Heart left ventricle (tissue), 16 donors: ENCODE data around the gene PRKAG2. TPM values are rescaled to one million over a fixed set of nuclear protein-coding genes. Genes with fewer than 3 reads are reported as not detected.

ENCODE experiments used
- ATAC-seq, 4 donors: fragments of 200-7000 bp; cut with Tn5 transposase; one replicate each; pipeline ENCODE4 v1.9.1; 2020 to 2022; ENCODE audit warnings: moderate library complexity in 4 of 4, mild to moderate bottlenecking in 3 of 4, moderate number of reproducible peaks in 1 of 4
- DNase-seq, 5 donors: peaks; one replicate each; pipeline ENCODE4 v3.0.0-alpha.2; 2020
- H3K27ac ChIP-seq, 12 donors: fragments of 200-600 bp; sonication (generic) in 4 of 12; one replicate each; pipeline versions ENCODE4 v1.5.0 to v1.8.0; 2016 to 2022; ENCODE audit warnings: mild to moderate bottlenecking in 2 of 12
- H3K27me3 ChIP-seq, 9 donors: fragments of 200-600 bp; sonication (generic) in 2 of 9; one replicate each; pipeline versions ENCODE4 v1.5.1 to v1.8.0; 2016 to 2022; ENCODE audit warnings: mild to moderate bottlenecking in 3 of 9
- H3K36me3 ChIP-seq, 9 donors: fragments of 200-600 bp; sonication (generic) in 2 of 9; one replicate each; pipeline versions ENCODE4 v1.5.0 to v1.8.0; 2018 to 2022; ENCODE audit warnings: mild to moderate bottlenecking in 2 of 9
- H3K4me1 ChIP-seq, 12 donors: fragments of 200-600 bp; sonication (generic) in 4 of 12; one replicate each; pipeline versions ENCODE4 v1.5.0 to v1.8.0; 2016 to 2022; ENCODE audit warnings: mild to moderate bottlenecking in 3 of 12
- H3K4me3 ChIP-seq, 12 donors: fragments of 200-600 bp; sonication (generic) in 4 of 12; one replicate each; pipeline versions ENCODE4 v1.5.0 to v1.8.0; 2017 to 2022; ENCODE audit warnings: mild to moderate bottlenecking in 9 of 12, moderate library complexity in 4 of 12
- H3K9me3 ChIP-seq, 12 donors: fragments of 200-600 bp; sonication (generic) in 4 of 12; one replicate each; pipeline versions ENCODE4 v1.5.0 to v1.8.0; 2016 to 2022; ENCODE audit warnings: mild to moderate bottlenecking in 1 of 12
- CTCF ChIP-seq, 12 donors: fragments of 200-600 bp; sonication (generic) in 4 of 12; IDR thresholded peaks; one replicate each; pipeline versions ENCODE4 v1.5.0 to v1.8.0; 2018 to 2022; ENCODE audit warnings: antibody characterized with exemption in 12 of 12, mild to moderate bottlenecking in 5 of 12
- POLR2A ChIP-seq, 2 donors: fragments of 450-650 bp; IDR thresholded peaks; one replicate each; pipeline ENCODE4 v1.6.1; 2017; ENCODE audit warnings: antibody characterized with exemption in 2 of 2, mild to moderate bottlenecking in 2 of 2, moderate library complexity in 2 of 2
- WGBS, 4 donors: extraction: QIAGEN DNeasy Blood & Tissue Kit in 2 of 4; methylation state at CpG; one replicate each; pipeline versions ENCODE4 v1.1.5 to v1.1.7; 2013 to 2018; 5-methylcytosine and 5-hydroxymethylcytosine counted together
- intact Hi-C, 10 donors: fragments of 100-400 bp; cut with DNase I; formaldehyde crosslinking; loops; one replicate each; pipeline versions ENCODE4 v1.11.1 to v1.14.2; 2022
- polyA plus RNA-seq, 2 donors: library from polyadenylated mRNA; stranded (reverse); fragments of 200-250 nt; gene quantifications; one replicate each; pipeline ENCODE4 v1.2.3, GENCODE V29; 2013
- total RNA-seq, 9 donors: library from RNA; depleted of rRNA in 2 of 9; stranded (reverse); fragments of >200 nt in 2 of 9; fragmentation: NEBNext Ultra II Directional in 3 of 9; extraction: Animal tissue kit (Norgen Biotek cat#: 25700) in 3 of 9; gene quantifications; one replicate each; pipeline versions ENCODE4 v1.1.0 to v1.2.4, GENCODE V29; 2016 to 2023
- donor health status: ischemic (EF 13 %, LVEDD 7.1; RV severe dilation, severe dysfunction).
- donor health status: healthy with polysubstance abuse.
- donor health status: DM: no; HTN: yes; CAD: no.
- donor health status: DM: no; HTN: no; CAD: no.
- donor health status: ischemic (EF 25% LVEDD 6.9; RV normal size, moderate dysfunction).
- donor health status: ischemic (EF 25% LVEDD 5.7; RV mildly dilated, moderate dysfunction).
- donor health status: healthy.
- donor health status: DM: yes; HTN: yes; CAD: no.
- donor health status: ischemic (EF 35%, LVEDD 5.7; RV mildly dilated, moderate dysfunction).
- donor health status: nonischemic (EF 11% LVEDD 7.7; RV severe dilation, severe dysfunction).
- donor health status: DM: yes; HTN: yes; CAD: no.
- donor health status: PGD.
- donor health status: ischemic (EF 29% LVEDD 5.4; RV normal size, mild dysfunction).
- donor health status: nonischemic (EF 23%, LVEDD 6.1; RV moderate dilation, normal function).

Gene PRKAG2
- total and polyA plus RNA-seq, 11 donors, result 50.2 to 179 (median 108) TPM

DNA sequence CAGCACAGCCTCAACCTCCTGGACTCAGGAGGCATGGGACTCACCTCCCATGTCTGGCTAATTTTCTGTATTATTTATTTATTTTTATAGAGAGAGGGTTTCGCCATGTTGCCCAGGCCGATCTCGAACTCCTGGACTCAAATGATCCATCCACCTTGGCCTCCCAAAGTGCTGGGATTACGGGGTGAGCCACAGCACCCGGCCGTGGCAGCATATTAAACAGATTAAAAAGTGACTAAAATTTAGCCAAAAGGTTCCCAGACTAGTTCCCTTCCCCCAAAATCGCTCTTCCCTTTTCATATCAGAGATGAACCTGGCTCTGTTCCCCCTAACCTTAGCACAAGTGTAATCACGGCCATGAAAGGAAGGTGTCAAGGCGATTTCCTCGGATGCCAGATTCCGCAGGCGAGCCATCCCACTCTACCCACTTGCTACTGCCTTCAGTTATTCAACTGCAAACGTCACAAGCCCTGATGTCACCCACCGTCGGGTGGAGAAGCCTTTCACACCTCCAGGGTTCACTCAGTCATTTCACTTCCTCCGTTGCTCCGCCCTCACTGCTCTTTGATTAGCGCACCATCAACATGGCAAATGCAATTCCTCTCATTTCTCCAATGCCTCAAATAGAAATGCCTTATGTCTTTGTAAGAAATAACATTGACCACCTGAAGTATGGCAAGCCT lies 252.5 kb downstream of the PRKAG2 start:
- intact Hi-C loops, result loop anchor here in 2 of 10 donors (10.0 kb wide), 2 partner anchors 100 to 130 kb away; no protein-coding TSS in a partner anchor

DNA sequence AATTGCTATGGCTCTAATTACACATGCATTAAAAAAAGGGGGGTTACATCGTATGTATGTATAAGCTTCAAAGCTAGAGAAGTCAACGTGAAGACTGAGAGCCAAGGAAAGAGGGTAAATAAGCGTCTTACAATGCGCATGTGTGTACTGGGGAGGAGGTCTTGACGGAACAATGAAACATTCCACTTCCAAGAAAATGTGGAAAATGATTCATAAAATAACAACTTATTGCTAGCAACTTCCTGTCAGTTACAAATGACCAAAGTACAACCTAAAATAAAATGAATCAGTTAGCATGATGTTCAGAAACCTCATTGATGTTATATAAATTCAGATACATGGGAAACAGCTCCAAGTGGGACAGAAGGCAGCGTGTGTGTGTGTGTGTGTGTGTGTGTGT lies 253.1 kb downstream of the PRKAG2 start:
- ATAC-seq (no peak), DNase-seq (no peak)
- WGBS, 4 donors, result 64 to 75% (median 70%) methylated on average over 6 of the region's 6 CpGs
- H3K36me3 ChIP-seq, result peaks cover 0 to 14% (median 10%) of the 10 kb centered on the region in 9 donors
- peak overlapping the region in 2 of 12 donors; percentile 15 to 35 for H3K27ac ChIP-seq
- H3K9me3 ChIP-seq, result no peaks in the 10 kb centered on the region
- peaks cover 0 to 41% (median 11%) of the 10 kb centered on the region in 12 donors for H3K4me1 ChIP-seq
- no peak for TF ChIP-seq POLR2A (IDR thresholded peaks at IDR 0.05)
- TF ChIP-seq CTCF (IDR thresholded peaks at IDR 0.05), result no peak
- intact Hi-C loops, result loop anchor here in 2 of 10 donors (10.0 kb wide), 2 partner anchors 99 to 131 kb away; no protein-coding TSS in a partner anchor
- no peak overlapping the region for H3K4me3 ChIP-seq
- no peaks in the 10 kb centered on the region for H3K27me3 ChIP-seq

More for the DNA sequence above, 252.5 kb downstream of the PRKAG2 start:
- Histone ChIP-seq H3K9me3 (no peaks in the 10 kb centered on the region), H3K27ac (peak overlapping the region in 2 of 12 donors; percentile 32 to 33), H3K36me3 (peaks cover 0 to 14% (median 6%) of the 10 kb centered on the region in 9 donors), H3K4me3 (no peak overlapping the region), H3K4me1 (peaks cover 0 to 47% (median 14%) of the 10 kb centered on the region in 12 donors), H3K27me3 (no peaks in the 10 kb centered on the region)
- 74 to 82% (median 78%) methylated on average over 18 of the region's 18 CpGs for whole genome bisulfite sequencing, 4 donors
- ATAC-seq, result peak in 3 of 4 donors; percentile 19 to 35 (median 26)
- TF ChIP-seq CTCF (IDR thresholded peaks at IDR 0.05), result no peak
- TF ChIP-seq POLR2A (IDR thresholded peaks at IDR 0.05), result no peak
- DNase-seq, result no peak

GRCh38 chr7:151621961-151622360 lies 255.0 kb downstream of the PRKAG2 start:
- DNase-seq (no peak), ATAC-seq (no peak)
- TF ChIP-seq POLR2A (IDR thresholded peaks at IDR 0.05) (no peak), CTCF (IDR thresholded peaks at IDR 0.05) (no peak)
- Histone ChIP-seq H3K9me3 (no peaks in the 10 kb centered on the region), H3K4me3 (no peak overlapping the region), H3K36me3 (peaks cover 0 to 14% (median 8%) of the 10 kb centered on the region in 9 donors), H3K27me3 (no peaks in the 10 kb centered on the region), H3K27ac (no peak overlapping the region), H3K4me1 (peaks cover 0 to 33% (median 9%) of the 10 kb centered on the region in 12 donors)
- intact Hi-C loops, result loop anchor here in 2 of 10 donors (10.0 kb wide), 2 partner anchors 97 to 133 kb away; no protein-coding TSS in a partner anchor
- WGBS, 4 donors, result 77 to 96% (median 91%) methylated on average over 5 of the region's 5 CpGs

GRCh38 chr7:151616443-151617213 lies 260.3 kb downstream of the PRKAG2 start:
- TF ChIP-seq CTCF (IDR thresholded peaks at IDR 0.05), result no peak
- no peak for TF ChIP-seq POLR2A (IDR thresholded peaks at IDR 0.05)
- Histone ChIP-seq H3K9me3 (no peaks in the 10 kb centered on the region), H3K4me3 (no peak overlapping the region), H3K4me1 (peaks cover 0 to 15% (median 9%) of the 10 kb centered on the region in 12 donors), H3K27ac (peak overlapping the region in 1 of 12 donors; percentile 37), H3K27me3 (no peaks in the 10 kb centered on the region), H3K36me3 (peaks cover 0 to 18% (median 4%) of the 10 kb centered on the region in 9 donors)
- intact Hi-C loops, result loop anchor here in 1 of 10 donors (10.0 kb wide), 1 partner anchor 52 kb away; no protein-coding TSS in a partner anchor
- ATAC-seq (peak; percentile 37 to 73 (median 59)), DNase-seq (no peak)
- WGBS, 4 donors, result 62 to 70% (median 66%) methylated on average over 19 of the region's 19 CpGs
